Measurements from ENCODE around the gene MRTFB.
A peak's percentile ranks its signal among the peaks of the same experiment; 100 is the strongest.

The MRTFB gene

DNA sequence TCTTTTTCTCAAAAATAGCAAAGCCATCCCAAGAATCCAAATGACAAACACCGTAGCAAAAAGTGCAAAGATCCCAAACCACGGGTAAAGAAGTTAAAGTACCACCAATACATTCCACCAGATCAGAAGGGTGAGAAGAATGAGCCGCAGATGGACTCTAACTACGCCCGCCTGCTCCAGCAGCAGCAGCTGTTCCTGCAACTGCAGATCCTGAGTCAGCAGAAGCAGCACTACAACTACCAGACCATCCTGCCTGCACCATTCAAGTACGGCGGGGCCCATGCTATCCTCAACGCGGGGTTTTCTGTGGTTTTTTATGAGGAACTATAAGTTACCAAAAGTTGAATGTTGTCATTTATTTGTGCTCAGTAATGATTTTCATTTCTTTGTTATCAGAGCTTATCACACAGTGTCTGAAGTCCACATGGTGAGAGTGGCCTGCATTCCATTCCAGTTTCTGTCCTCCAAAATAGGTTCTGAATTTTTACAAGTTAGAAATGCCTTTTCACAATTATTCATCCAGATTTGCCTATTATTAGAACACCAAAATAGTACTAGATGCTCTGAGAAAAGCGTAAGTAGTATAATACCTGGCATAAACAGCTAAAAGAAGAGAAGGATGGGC lies 169.2 kb downstream of the MRTFB start:
- TF ChIP-seq, protein P1, sequence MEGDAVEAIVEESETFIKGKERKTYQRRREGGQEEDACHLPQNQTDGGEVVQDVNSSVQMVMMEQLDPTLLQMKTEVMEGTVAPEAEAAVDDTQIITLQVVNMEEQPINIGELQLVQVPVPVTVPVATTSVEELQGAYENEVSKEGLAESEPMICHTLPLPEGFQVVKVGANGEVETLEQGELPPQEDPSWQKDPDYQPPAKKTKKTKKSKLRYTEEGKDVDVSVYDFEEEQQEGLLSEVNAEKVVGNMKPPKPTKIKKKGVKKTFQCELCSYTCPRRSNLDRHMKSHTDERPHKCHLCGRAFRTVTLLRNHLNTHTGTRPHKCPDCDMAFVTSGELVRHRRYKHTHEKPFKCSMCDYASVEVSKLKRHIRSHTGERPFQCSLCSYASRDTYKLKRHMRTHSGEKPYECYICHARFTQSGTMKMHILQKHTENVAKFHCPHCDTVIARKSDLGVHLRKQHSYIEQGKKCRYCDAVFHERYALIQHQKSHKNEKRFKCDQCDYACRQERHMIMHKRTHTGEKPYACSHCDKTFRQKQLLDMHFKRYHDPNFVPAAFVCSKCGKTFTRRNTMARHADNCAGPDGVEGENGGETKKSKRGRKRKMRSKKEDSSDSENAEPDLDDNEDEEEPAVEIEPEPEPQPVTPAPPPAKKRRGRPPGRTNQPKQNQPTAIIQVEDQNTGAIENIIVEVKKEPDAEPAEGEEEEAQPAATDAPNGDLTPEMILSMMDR (IDR thresholded peaks at IDR 0.05; ENCODE audit: low read length, missing control alignments), result no peak
- no peak overlapping the region for H3K4me3 ChIP-seq (replicated peaks; ENCODE audit: low read depth, low read length)
- DNase-seq (ENCODE audit: low read depth), result no peak

DNA sequence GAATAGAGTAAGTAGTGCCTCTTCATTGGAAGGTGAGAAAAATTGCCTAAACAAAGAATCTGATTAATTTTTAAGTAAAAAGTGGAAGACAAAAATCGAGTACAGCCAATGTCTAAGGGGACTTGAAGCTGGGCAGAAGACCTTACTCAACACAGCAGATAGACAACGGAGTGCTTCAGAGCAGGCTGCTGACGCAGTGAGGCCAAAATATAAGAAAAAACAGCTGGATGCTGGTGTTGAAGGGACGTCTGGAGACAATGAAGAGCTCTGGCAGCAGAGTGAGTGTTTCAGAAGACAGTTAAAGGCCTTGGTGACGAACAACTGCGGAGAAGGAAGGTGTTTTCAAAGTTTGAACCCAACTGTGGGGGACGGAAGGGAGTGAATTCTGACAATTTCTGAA lies 169.8 kb downstream of the MRTFB start:
- H3K4me3 ChIP-seq (replicated peaks; ENCODE audit: low read depth, low read length), result no peak overlapping the region
- DNase-seq (ENCODE audit: low read depth), result no peak
- TF ChIP-seq, protein P1 (IDR thresholded peaks at IDR 0.05; ENCODE audit: low read length, missing control alignments), result no peak

DNA sequence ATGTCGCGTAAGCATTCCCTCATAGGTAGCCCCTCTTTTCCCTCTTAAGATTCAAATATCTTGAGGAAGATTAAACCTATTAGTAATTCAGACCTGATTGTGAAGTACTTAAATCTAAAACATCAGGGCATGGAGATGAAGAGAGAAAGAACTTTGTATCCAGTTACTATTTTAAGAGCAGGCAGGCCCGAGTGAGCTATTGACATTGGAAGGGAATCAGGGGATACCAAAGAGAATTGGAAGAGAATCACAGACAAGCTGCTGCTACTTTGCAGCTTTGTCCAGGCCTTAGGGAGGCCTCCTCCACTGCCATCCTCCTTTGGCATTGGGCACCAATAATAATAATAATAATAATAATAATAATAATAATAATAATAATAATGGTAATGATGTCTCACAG lies 170.5 kb downstream of the MRTFB start:
- DNase-seq (ENCODE audit: low read depth), result no peak
- H3K4me3 ChIP-seq (replicated peaks; ENCODE audit: low read depth, low read length), result no peak overlapping the region
- TF ChIP-seq, protein P1 (IDR thresholded peaks at IDR 0.05; ENCODE audit: low read length, missing control alignments), result no peak

DNA sequence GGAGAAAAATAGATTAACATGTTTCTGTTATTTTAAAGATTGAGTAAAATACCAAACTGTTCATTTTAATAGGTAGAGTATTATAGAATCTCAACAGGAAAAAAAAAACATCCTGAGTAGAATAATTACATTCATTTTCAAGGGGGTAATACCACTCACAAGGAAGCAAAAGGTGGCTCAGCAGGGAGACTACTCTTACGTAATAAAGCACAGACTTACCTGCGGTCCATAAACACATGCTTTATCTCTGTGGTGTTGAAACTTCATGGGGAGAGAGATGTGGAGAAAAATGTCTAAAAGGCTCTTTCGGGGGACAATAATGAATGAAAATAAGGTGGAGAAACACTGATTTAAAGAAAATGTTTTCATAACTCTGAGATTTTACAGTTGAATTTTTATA lies 171.7 kb downstream of the MRTFB start:
- no peak for DNase-seq (ENCODE audit: low read depth)
- TF ChIP-seq, protein P1 (IDR thresholded peaks at IDR 0.05; ENCODE audit: low read length, missing control alignments), result no peak

DNA sequence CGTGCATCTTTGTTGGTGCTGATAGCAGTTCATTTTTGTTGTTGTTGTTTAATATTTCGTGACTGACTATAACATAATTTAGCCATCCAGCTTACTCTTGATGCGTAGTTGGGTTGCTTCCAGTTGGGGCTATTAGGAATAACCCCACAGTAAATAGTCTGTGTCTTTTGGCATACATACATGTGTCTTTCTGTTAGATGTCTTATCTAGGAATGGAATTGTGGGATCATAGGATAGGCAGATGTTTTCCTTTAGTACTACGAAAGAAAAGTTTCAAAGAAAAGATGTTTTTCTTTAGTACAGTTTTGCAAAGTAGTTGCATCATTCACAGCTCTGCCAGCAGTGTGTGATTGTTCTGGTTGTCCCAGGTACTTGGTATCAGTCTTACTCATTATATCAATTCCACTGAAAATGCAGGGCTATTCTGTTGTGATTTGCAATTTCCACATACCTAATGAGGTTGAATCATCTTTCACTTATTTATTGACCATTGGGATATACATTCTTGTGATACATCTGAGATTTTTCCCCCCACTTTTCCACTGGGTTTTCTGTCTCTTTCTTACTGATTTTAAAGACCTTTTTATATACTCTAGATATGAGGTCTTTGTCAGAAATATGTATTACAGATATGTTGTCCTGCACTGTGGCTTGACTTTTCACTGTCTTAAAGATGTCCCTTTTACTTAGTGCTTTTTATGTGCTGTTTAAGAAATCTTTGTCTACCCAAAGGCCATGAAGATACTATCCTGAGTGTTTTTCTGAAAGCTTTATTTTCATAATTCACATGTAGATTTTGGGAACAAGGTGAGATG lies 173.3 kb downstream of the MRTFB start:
- TF ChIP-seq, protein P1 (IDR thresholded peaks at IDR 0.05; ENCODE audit: low read length, missing control alignments), result no peak
- DNase-seq (ENCODE audit: low read depth), result peak; percentile 40
- no peak overlapping the region for H3K4me3 ChIP-seq (replicated peaks; ENCODE audit: low read depth, low read length)

More for the DNA sequence above, 171.7 kb downstream of the MRTFB start:
- no peak overlapping the region for H3K4me3 ChIP-seq (replicated peaks; ENCODE audit: low read depth, low read length)

DNA sequence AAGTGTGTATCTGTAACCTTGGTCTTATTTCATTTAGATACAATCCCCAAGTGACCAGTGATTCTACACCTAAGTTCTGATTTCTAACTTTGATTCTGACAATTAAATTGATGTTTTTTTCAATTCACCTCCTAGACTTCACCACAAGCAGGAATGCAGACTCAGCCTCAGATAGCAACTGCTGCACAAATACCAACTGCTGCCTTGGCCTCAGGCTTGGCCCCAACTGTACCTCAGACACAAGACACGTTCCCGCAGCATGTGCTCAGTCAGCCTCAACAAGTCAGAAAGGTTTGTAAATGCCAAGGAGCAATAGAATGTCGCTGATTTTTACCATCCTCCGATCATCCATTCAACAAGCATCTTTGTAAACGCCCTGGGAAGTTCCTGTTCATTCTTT lies 177.7 kb downstream of the MRTFB start:
- DNase-seq (ENCODE audit: low read depth), result no peak
- TF ChIP-seq, protein P1 (IDR thresholded peaks at IDR 0.05; ENCODE audit: low read length, missing control alignments), result no peak
- no peak overlapping the region for H3K4me3 ChIP-seq (replicated peaks; ENCODE audit: low read depth, low read length)
